Activated CD8-positive, alpha-beta T cell treated with anti-CD3 and anti-CD28 coated beads for 36 hours (primary cell): Measurements from ENCODE around the gene ATP13A2. TPM values are rescaled to one million over a fixed set of nuclear protein-coding genes. Genes with fewer than 3 reads are reported as not detected.

ENCODE experiments used
- ATAC-seq: fragments of 200-7000 bp; cut with Tn5 transposase; one replicate; pipeline ENCODE4 v1.10.0; 2021; ENCODE audit warnings: mild to moderate bottlenecking, moderate library complexity
- CTCF ChIA-PET: fragments of 350-600 bp; sonication (Branson Sonifier 250); formaldehyde crosslinking; loops from one replicate; lab custom pipeline; 2021; ENCODE audit warnings: antibody characterized with exemption; lab: Charles Lee
- POLR2A ChIA-PET: fragments of 350-600 bp; sonication (Branson Sonifier 250); formaldehyde crosslinking; loops from one replicate; lab custom pipeline; 2021; ENCODE audit warnings: antibody characterized with exemption; lab: Charles Lee
- DNase-seq: peaks from one replicate; pipeline ENCODE4 v3.0.0-alpha.2; 2020
- H3K27ac Mint-ChIP-seq: one replicate; pipeline ENCODE4 v1.8.0; 2021; ENCODE audit warnings: mild to moderate bottlenecking, mixed read lengths
- H3K27me3 Mint-ChIP-seq: one replicate; pipeline ENCODE4 v1.8.0; 2021; ENCODE audit warnings: mixed read lengths
- H3K36me3 Mint-ChIP-seq: one replicate; pipeline ENCODE4 v1.8.0; 2021; ENCODE audit warnings: low read depth, mixed read lengths
- H3K4me1 Mint-ChIP-seq: one replicate; pipeline ENCODE4 v1.8.0; 2021; ENCODE audit warnings: low read depth, mixed read lengths
- H3K4me3 Mint-ChIP-seq: one replicate; pipeline ENCODE4 v1.8.0; 2021; ENCODE audit warnings: mild to moderate bottlenecking, moderate library complexity, mixed read lengths
- H3K9me3 Mint-ChIP-seq: one replicate; pipeline ENCODE4 v1.8.0; 2021; ENCODE audit warnings: mixed read lengths
- CTCF ChIP-seq: fragments of 200-600 bp; IDR thresholded peaks from one replicate; pipeline ENCODE4 v1.8.0; 2022; ENCODE audit warnings: antibody characterized with exemption, mild to moderate bottlenecking
- intact Hi-C: fragments of 100-400 bp; cut with micrococcal nuclease; formaldehyde crosslinking; loops from one replicate; pipeline ENCODE4 v1.10.0; 2022
- total RNA-seq, 2 experiments: library from RNA; stranded (reverse); gene quantifications; one replicate each; pipeline ENCODE4 v1.2.3, GENCODE V29; 2021

Gene ATP13A2
- total RNA-seq, 2 experiments from 2014 or later: 21.4 to 24.1 TPM

GRCh38 chr1:17016317-17016661, 4.6 kb upstream of the ATP13A2 start:
- intact Hi-C loops: no loop called here

GRCh38 chr1:17014671-17015567, 3.2 kb upstream of the ATP13A2 start:
- Mint-ChIP-seq H3K4me1 (peaks cover 24% of the 10 kb centered on the region), H3K27me3 (no peaks in the 10 kb centered on the region), H3K9me3 (no peaks in the 10 kb centered on the region), H3K36me3 (peaks cover 14% of the 10 kb centered on the region), H3K27ac (no peak overlapping the region), H3K4me3 (no peak overlapping the region)
- ATAC-seq (no peak), DNase-seq (no peak)
- CTCF ChIA-PET: no interaction called here
- intact Hi-C loops: no loop called here
- POLR2A ChIA-PET: no interaction called here
- TF ChIP-seq CTCF: no peak

More at GRCh38 chr1:17016317-17016661, 4.6 kb upstream of the ATP13A2 start:
- ChIA-PET POLR2A (interaction anchor here (0.7 to 1.0 kb wide), 2 partner anchors 11 to 35 kb away, joined by 3 read pairs; no protein-coding TSS in a partner anchor), CTCF (no interaction called here)
- no peak for TF ChIP-seq CTCF
- DNase-seq (no peak), ATAC-seq (no peak)
- H3K4me3 Mint-ChIP-seq: no peak overlapping the region
- no peaks in the 10 kb centered on the region for H3K27me3 Mint-ChIP-seq
- peaks cover 17% of the 10 kb centered on the region for H3K36me3 Mint-ChIP-seq
- H3K9me3 Mint-ChIP-seq: no peaks in the 10 kb centered on the region
- H3K4me1 Mint-ChIP-seq: peaks cover 12% of the 10 kb centered on the region
- no peak overlapping the region for H3K27ac Mint-ChIP-seq

- H3K27ac Mint-ChIP-seq: no peak overlapping the region
- peaks cover 6% of the 10 kb centered on the region for H3K36me3 Mint-ChIP-seq
- no peaks in the 10 kb centered on the region for H3K9me3 Mint-ChIP-seq
- ChIA-PET POLR2A (interaction anchor here (0.7 to 1.5 kb wide), 3 partner anchors 12 to 56 kb away, joined by 3 read pairs; no protein-coding TSS in a partner anchor), CTCF (interaction anchor here (0.7 kb wide), 1 partner anchor 10 kb away, joined by 3 read pairs; no protein-coding TSS in a partner anchor)
- H3K4me3 Mint-ChIP-seq: no peak overlapping the region
- no peak for TF ChIP-seq CTCF
- intact Hi-C loops: no loop called here
- H3K4me1 Mint-ChIP-seq: peaks cover 19% of the 10 kb centered on the region
- no peak for DNase-seq
- H3K27me3 Mint-ChIP-seq: no peaks in the 10 kb centered on the region
- no peak for ATAC-seq
Observed at GRCh38 chr1:17013491-17014320, 2.0 kb upstream of the ATP13A2 start.

GRCh38 chr1:17012775-17013490, 1.2 kb upstream of the ATP13A2 start:
- H3K4me1 Mint-ChIP-seq: peaks cover 19% of the 10 kb centered on the region
- ATAC-seq (no peak), DNase-seq (no peak)
- CTCF ChIA-PET: interaction anchor here (0.7 kb wide), 1 partner anchor 10 kb away, joined by 3 read pairs; no protein-coding TSS in a partner anchor
- H3K4me3 Mint-ChIP-seq: no peak overlapping the region
- H3K9me3 Mint-ChIP-seq: no peaks in the 10 kb centered on the region
- intact Hi-C loops: no loop called here
- TF ChIP-seq CTCF: no peak
- peaks cover under 1% of the 10 kb centered on the region for H3K36me3 Mint-ChIP-seq
- H3K27me3 Mint-ChIP-seq: no peaks in the 10 kb centered on the region
- POLR2A ChIA-PET: interaction anchor here (1.0 to 1.5 kb wide), 2 partner anchors 11 to 20 kb away, joined by 3 read pairs; no protein-coding TSS in a partner anchor
- H3K27ac Mint-ChIP-seq: no peak overlapping the region
